Testis (tissue), 2 donors: ENCODE results near the gene GPR137.

ENCODE experiments used
- POLR2A ChIP-seq: fragments of 450-650 bp; IDR thresholded peaks from one replicate; pipeline ENCODE4 v1.6.1; 2017; ENCODE audit warnings: antibody characterized with exemption, mild to moderate bottlenecking, moderate library complexity
- TF ChIP-seq, protein P1 (sequence below), 3 experiments: fragments of 450-650 bp in 2 of 3; fragments of 200-600 bp in 1 of 3; sonication (generic) in 1 of 3; IDR thresholded peaks; one replicate each; pipeline ENCODE4 v1.5.1; 2016 to 2019; ENCODE audit warnings: antibody characterized with exemption in 3 of 3, mild to moderate bottlenecking in 2 of 3, moderate library complexity in 1 of 3

DNA sequence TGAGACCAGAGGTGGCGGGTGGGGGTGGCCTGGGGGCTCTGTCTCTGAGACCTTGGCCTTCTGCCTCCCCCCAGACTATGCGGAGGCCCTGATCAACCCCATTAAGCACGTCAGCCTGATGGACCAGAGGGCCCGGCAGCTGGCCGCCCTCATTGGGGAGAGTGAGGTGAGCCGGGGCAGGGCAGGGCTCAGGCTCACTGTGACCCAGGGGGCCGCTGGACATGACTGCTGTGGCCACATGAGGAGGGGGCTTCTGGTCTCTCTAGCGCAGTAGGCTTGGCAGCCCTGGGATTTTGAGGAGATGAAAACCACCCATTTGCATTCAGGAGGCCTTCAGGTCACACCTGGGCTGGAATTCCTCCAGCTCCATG lies 21.7 kb upstream of the GPR137 start:
- TF ChIP-seq, protein P1, sequence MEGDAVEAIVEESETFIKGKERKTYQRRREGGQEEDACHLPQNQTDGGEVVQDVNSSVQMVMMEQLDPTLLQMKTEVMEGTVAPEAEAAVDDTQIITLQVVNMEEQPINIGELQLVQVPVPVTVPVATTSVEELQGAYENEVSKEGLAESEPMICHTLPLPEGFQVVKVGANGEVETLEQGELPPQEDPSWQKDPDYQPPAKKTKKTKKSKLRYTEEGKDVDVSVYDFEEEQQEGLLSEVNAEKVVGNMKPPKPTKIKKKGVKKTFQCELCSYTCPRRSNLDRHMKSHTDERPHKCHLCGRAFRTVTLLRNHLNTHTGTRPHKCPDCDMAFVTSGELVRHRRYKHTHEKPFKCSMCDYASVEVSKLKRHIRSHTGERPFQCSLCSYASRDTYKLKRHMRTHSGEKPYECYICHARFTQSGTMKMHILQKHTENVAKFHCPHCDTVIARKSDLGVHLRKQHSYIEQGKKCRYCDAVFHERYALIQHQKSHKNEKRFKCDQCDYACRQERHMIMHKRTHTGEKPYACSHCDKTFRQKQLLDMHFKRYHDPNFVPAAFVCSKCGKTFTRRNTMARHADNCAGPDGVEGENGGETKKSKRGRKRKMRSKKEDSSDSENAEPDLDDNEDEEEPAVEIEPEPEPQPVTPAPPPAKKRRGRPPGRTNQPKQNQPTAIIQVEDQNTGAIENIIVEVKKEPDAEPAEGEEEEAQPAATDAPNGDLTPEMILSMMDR (IDR thresholded peaks at IDR 0.05): no peak
- TF ChIP-seq POLR2A: no peak
